ENCODE measurements around the gene MPZL2.

GRCh38 chr11:118226296-118226695 lies 37.8 kb downstream of the MPZL2 start:
- TF ChIP-seq, protein P1, sequence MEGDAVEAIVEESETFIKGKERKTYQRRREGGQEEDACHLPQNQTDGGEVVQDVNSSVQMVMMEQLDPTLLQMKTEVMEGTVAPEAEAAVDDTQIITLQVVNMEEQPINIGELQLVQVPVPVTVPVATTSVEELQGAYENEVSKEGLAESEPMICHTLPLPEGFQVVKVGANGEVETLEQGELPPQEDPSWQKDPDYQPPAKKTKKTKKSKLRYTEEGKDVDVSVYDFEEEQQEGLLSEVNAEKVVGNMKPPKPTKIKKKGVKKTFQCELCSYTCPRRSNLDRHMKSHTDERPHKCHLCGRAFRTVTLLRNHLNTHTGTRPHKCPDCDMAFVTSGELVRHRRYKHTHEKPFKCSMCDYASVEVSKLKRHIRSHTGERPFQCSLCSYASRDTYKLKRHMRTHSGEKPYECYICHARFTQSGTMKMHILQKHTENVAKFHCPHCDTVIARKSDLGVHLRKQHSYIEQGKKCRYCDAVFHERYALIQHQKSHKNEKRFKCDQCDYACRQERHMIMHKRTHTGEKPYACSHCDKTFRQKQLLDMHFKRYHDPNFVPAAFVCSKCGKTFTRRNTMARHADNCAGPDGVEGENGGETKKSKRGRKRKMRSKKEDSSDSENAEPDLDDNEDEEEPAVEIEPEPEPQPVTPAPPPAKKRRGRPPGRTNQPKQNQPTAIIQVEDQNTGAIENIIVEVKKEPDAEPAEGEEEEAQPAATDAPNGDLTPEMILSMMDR (IDR thresholded peaks at IDR 0.05), result peak in 1 of 6 experiments; percentile 6
- no peak for TF ChIP-seq POLR2A (IDR thresholded peaks at IDR 0.05)

Measured in adrenal gland (tissue), 5 donors.